GM23248 (cell line): ENCODE data around the gene C2orf68.

ENCODE experiments used
- EZH2 ChIP-seq: fragments of 200-600 bp; sonication (generic); IDR thresholded peaks from 2 replicates; pipeline ENCODE4 v1.6.1; 2018; ENCODE audit warnings: antibody characterized with exemption, mild to moderate bottlenecking; ENCODE audit not compliant: insufficient read depth, poor library complexity, severe bottlenecking
- EZH2phosphoT487 ChIP-seq: fragments of 200-600 bp; sonication (generic); IDR thresholded peaks from 2 replicates; pipeline ENCODE4 v1.6.1; 2018; ENCODE audit warnings: antibody characterized with exemption, moderate library complexity, mild to moderate bottlenecking, low read depth; ENCODE audit not compliant: insufficient read depth

DNA sequence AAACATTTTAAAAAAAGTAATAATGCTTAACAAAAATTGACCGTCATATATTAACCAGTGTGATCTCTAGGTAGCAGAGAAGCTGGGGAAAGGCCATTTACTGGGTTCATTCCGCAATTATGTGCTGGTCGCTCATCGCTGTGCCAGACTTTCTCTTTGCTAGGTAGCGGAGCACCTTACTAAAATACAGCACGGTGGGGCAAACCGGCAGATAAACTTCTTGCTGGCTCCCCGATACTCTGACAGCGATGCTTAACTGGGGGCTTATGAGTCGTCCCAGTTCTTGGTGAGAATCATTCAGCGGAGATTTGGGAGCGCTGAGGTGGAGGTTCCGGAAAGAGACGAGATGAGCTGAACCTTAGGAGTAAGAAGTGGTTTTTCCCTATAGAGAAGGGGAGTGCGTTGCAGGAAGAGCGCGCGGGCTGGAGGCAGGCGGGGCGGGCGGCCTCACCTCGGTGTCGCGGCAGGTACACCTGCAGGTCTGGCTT, 605 bp downstream of the C2orf68 start:
- TF ChIP-seq EZH2 (no peak), EZH2phosphoT487 (no peak)
